VCaP (cell line): ENCODE results near the gene ABLIM3.
A peak's percentile ranks its signal among the peaks of the same experiment; 100 is the strongest.

Experiments
- H3K27ac ChIP-seq: fragments of 450-650 bp; 2 replicates; pipeline ENCODE4 v1.5.1; 2017
- TF ChIP-seq, protein P1 (sequence below): fragments of 450-650 bp; conservative IDR thresholded peaks from 2 replicates; pipeline ENCODE4 v1.5.1; 2017; ENCODE audit warnings: mild to moderate bottlenecking, moderate library complexity

ABLIM3 gene

DNA sequence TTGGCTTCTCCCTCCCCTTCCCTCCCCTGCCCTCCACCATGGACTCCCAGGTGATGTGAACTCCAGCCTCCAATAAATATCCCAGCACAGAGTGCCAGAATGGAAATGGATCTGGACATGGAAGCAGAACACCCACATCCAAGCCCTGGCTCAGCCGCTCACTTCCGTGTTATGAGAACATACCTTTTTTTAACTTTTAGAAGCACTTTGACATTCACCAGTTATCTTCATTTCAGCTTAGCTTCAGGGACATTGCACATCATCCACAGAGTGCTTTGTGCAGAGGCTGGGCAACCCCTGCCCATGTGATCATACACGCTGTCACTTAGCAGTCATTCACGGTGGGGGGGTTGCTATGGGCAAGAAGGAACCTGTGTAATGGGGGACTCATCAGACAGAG is 139.5 kb downstream of the ABLIM3 start:
- TF ChIP-seq, protein P1, sequence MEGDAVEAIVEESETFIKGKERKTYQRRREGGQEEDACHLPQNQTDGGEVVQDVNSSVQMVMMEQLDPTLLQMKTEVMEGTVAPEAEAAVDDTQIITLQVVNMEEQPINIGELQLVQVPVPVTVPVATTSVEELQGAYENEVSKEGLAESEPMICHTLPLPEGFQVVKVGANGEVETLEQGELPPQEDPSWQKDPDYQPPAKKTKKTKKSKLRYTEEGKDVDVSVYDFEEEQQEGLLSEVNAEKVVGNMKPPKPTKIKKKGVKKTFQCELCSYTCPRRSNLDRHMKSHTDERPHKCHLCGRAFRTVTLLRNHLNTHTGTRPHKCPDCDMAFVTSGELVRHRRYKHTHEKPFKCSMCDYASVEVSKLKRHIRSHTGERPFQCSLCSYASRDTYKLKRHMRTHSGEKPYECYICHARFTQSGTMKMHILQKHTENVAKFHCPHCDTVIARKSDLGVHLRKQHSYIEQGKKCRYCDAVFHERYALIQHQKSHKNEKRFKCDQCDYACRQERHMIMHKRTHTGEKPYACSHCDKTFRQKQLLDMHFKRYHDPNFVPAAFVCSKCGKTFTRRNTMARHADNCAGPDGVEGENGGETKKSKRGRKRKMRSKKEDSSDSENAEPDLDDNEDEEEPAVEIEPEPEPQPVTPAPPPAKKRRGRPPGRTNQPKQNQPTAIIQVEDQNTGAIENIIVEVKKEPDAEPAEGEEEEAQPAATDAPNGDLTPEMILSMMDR = no peak
- no peak overlapping the region for H3K27ac ChIP-seq

DNA sequence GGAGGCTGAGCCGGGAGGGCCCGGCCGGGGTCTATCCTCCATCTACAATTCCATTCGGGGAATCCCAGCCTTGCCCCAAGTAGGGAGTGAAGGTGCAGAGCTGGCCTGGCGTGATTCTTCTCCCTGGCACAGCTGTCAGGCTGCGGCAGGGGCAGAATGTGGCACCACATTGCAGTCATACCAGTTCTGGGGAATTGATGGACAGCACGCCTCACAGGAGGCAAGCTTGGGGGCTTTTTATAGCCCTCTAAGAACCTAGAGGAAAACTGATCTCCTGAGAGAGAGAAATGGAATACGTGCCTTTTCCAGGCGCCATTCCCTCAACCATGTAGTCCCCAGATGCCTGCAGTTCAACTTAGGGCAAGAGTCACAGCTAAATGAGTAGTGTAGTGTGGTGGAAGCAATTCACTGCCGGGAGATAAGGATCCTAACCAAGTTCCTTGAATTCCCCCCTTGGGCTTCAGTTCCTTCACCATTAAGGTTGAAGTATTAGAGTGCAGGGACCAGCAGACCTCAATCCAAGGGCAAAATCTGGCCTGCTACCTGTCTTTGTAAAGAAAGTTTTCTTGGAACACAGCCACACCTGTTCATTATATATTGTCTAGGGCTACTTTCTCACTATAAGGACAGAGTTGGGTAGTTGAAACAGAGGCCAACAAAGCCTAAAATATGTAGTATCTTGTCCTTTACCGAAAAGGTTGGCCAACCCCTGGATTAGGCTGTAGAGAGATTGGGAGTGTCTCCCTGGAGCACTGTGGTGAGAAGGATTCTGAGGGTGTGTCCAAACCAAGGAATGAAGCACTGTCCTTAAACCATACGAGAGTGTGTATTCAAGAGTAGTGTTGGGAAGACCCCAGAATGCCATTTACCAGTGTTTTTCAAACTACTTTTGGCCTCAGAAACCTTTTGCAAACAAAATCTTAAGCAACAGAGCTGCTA is 141.0 kb downstream of the ABLIM3 start:
- TF ChIP-seq, protein P1 = no peak
- peak overlapping the region; percentile 52; the same call in 1 of the 2 replicates for H3K27ac ChIP-seq

DNA sequence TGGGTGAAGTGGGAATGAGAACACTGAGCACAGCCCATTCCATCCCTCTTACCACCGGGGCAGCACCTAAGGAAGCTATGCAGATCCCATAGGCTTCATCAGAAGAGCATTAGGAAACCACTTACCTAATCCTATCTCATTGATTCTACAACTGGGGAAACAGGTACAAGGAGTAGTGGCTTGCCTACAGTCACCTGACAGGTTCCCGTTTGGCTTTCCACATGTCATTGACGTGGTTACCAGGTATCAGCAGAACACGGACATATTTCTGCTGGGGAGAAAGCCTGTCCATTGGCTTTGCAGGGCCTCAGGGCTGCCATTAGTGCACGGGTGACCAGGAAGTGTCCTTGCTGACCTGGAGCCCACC is 141.7 kb downstream of the ABLIM3 start:
- TF ChIP-seq, protein P1 = no peak

DNA sequence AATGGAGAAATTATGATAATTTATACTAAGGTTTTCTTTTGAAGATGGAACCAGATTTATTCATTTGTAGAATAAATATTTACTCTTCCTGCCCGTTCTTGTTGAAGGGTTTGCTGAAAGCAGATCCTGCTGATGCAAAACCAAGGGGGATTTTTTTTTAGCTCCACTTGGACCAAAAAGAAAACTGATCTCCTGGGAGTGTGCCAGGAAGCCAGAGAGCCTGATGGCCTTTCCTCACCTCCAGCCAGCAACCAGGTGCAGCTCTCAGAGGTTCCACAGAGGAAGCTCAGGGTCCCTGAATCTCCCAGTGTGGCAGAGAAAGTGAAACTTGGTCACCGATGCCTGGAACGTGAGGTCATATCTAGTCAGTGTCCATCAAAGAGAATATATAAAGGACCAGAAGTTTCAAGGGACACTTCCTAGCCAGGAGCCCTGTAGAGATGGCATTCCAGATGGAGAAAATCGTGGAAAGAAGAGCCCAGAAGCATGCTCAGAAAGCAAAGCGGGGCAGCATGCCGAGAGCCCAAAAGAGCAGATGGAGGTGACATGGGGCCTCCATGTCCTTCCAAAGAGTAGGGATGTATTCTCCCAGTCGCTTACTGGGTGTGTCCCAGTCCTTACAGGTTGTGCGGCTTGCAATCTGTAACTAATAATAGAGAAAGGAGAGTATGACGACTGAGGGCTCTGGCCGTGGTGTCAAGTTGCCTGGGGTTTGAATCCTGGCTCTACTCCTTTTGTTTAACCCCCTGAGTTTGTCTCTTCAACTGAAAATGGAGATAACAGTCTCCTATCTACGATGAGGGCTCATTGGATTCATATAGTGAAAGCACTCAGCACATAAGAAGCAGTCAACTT is 142.6 kb downstream of the ABLIM3 start:
- TF ChIP-seq, protein P1 = no peak
- H3K27ac ChIP-seq = peak overlapping the region; percentile 52

More for the DNA sequence above, 141.7 kb downstream of the ABLIM3 start:
- H3K27ac ChIP-seq = peak overlapping the region; percentile 52; the same call in 1 of the 2 replicates

DNA sequence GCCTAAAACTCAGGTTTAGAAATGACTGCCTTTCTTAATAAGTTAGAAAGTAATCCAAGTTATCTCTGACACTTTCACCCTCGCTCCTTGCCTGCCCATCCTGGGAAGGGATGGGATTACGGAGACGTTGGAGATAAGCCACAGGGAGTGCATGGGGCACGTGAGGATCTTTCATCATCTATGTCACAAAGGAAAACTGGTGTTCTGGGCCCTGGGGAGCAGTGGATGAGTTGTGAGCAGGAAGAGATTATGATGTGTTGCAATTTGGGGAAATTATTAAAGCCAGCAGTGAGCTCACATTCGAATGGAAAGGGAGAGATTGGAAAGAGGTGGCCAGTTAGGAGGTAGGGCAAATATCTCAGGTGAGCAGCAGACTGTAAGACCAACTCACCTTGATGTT is 143.2 kb downstream of the ABLIM3 start:
- H3K27ac ChIP-seq = peak overlapping the region; percentile 52; the same call in 1 of the 2 replicates
- TF ChIP-seq, protein P1 = no peak

DNA sequence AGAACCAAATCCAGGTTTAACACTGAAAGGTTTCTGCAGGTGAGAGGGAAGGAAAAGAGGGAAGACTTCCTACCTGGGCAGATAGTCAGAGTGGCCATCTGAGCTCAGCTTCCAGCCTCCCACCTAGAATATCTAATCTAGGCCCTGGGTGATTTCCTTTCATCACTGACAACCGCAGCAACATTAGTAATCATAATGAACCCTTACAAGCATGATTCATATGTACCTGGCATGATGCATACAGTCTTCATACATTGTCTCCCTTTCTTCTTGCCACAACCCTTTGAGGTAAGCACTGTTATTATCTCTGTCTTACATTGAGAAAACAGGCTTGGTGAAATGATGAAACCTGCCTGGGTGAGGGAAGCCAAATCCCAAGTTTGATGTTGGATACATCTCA is 143.9 kb downstream of the ABLIM3 start:
- H3K27ac ChIP-seq = no peak overlapping the region
- TF ChIP-seq, protein P1 = no peak

DNA sequence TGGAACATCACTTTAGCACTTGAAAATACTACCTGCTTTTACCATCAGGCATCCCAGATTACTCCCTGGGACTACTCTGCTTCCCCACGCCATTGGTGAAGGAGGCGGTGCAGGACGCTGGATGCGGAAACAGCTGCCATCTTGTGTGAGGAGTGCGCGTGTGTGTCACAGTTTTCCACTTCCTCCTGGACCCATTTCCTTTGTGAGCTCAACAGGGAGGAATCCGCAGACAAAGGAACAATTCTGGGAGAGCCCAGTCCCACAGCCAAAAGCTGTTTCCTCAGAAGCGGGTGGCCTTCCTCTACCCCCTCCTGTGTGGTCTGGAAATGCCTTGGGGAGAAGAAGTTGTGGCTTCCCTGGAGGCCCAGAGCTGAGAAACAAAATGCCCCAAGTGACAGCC is 147.1 kb downstream of the ABLIM3 start:
- TF ChIP-seq, protein P1 = no peak
- peak overlapping the region; percentile 76; the same call in 1 of the 2 replicates for H3K27ac ChIP-seq
